A549 treated with AZD2906 at 1 μM for 4 hours (cell line): Measurements from ENCODE around the gene CEP170. TPM values are rescaled to one million over a fixed set of nuclear protein-coding genes. Genes with fewer than 3 reads are reported as not detected.

Source experiments
- total RNA-seq: library from RNA; stranded (reverse); fragments of 200-300 nt; extraction: Qiagen RNA extraction; gene quantifications from 5 replicates; pipeline ENCODE4 v1.2.3, GENCODE V29; 2022

CEP170 gene
- 19.2 to 33.4 TPM (median 23.6 TPM) in 5 replicates for total RNA-seq

DNA sequence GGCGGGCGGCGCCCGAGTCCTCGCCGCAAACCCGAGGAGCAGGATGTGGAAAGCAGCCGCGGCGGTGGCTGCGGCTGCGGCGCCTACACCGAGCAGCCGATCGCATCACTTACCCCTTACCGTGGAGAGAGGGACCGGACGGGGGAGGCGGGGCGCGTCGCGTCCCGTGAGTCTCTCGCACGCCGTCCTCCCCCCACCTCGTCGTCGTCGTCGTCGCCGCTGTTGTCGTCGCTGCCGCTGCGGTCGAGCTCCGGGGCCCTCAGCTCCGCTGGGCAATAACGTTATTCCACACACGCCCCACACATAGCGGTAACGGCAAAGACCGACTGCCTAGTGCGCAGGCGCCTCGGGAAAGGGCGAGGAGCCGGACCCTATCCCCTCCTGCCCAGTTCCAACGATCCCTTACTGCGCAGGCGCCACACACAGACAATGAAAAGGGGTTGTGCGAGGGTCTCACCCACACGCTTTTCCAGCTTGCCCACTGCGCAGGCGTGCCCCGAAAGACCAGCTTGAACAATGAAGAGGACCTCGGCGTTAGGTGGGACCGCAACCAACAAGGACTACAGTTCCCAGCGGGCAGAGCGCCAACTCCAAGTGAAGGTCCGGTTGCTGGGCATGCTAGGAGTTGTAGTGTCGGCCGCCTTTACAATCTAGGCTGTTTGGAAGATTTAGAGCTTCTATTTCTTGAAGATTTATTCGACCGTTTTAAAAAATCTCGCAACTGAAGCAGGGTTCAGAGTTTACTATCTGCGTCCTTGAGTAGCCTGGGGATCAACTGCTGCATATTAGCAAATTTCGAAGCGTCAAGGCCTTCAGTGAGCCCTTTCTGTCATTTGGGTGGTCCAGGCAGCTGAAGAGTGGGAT is at the start of gene CEP170:
Gene CEP170, minus strand, starts transcription at position 355 of the 864 bp plus-strand sequence. CDS start 30,001 bp downstream, outside the sequence.

DNA sequence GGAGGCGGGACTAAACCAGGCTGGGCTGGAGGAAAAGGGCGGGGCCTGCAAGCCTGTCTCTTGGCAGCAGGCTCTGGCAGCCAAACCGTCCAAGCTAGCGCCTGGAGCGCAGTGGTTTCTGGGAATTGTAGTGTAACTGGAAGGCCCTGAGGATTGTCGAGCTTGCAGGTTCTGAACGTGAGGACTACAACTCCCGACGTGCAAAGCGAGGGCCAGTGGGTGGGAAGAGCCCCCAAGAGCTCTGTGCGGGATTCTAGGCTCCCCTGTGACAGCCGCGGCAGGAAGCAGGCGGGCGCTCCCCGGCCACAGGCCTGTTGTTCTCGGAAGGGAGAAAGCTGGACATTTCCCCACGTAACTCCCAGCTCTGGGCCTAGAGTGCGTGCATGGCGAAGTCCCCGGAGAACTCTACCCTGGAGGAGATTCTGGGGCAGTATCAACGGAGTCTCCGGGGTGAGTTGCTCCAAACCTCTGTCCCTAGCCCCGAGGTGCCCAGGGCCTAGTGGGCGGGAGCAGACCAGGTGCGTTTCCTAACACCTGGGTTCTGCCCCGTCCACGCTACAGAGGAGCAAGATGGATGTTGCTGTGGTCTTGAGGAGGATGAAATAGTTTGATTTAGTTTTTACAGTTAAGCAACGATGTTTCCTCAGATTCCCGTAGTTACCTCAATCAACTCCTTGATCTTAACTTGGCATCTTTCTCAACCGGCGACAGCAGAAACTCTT is 871 bp upstream of the CEP170 start, which contains the start of gene SDCCAG8:
Gene SDCCAG8, plus strand, starts transcription at position 251 of the 722 bp plus-strand sequence. Its CDS starts 133 bp downstream, at position 384.

Other genes starting within 250 kb of the CEP170 start
- 35.6 to 49.7 TPM (median 43.3 TPM) in 5 replicates for gene SDCCAG8, start 760 bp upstream of the CEP170 start, total RNA-seq